ENCODE measurements around the gene SLC25A23.

SLC25A23 gene

GRCh38 chr19:6491802-6492592 lies 32.4 kb upstream of the SLC25A23 start:
- Histone ChIP-seq H3K9me2 (replicated peaks; ENCODE audit: low read depth, low read length) (no peaks in the 10 kb centered on the region), H3K79me2 (ENCODE audit: insufficient read depth, low read length) (no peaks in the 10 kb centered on the region), H3K4me1 (ENCODE audit: insufficient read depth, low read length, poor library complexity, severe bottlenecking) (no peaks in the 10 kb centered on the region), H3K27me3 (ENCODE audit: insufficient read depth, low read length, poor library complexity, severe bottlenecking) (no peaks in the 10 kb centered on the region), H3K4me2 (ENCODE audit: low read depth, low read length, poor library complexity, severe bottlenecking) (no peak overlapping the region), H2AFZ (ENCODE audit: low read length) (no peak overlapping the region), H3K4me3 (ENCODE audit: low read length, poor library complexity, severe bottlenecking) (no peak overlapping the region), H4K20me1 (ENCODE audit: insufficient read depth, low read length, poor library complexity, severe bottlenecking) (no peaks in the 10 kb centered on the region), H3K36me3 (ENCODE audit: insufficient read depth, low read length) (no peaks in the 10 kb centered on the region), H3K9me3 (ENCODE audit: insufficient read depth, low read depth, low read length) (no peaks in the 10 kb centered on the region), H3F3A (ENCODE audit: low read depth) (no peaks in the 10 kb centered on the region), H3K9ac (ENCODE audit: low read depth, low read length, poor library complexity, severe bottlenecking) (no peak overlapping the region)
- no peak for TF ChIP-seq CTCF (conservative IDR thresholded peaks at IDR 0.05; ENCODE audit: low read length)
- no peak for TF ChIP-seq EZH2phosphoT487 (IDR thresholded peaks at IDR 0.05; ENCODE audit: borderline replicate concordance)

- Histone ChIP-seq H3K27me3 (ENCODE audit: insufficient read depth, low read length, poor library complexity, severe bottlenecking) (no peaks in the 10 kb centered on the region), H3K9me2 (replicated peaks; ENCODE audit: low read depth, low read length) (no peaks in the 10 kb centered on the region), H3F3A (ENCODE audit: low read depth) (no peaks in the 10 kb centered on the region), H3K4me3 (ENCODE audit: low read length, poor library complexity, severe bottlenecking) (no peak overlapping the region), H3K79me2 (ENCODE audit: insufficient read depth, low read length) (no peaks in the 10 kb centered on the region), H3K36me3 (ENCODE audit: insufficient read depth, low read length) (no peaks in the 10 kb centered on the region), H4K20me1 (ENCODE audit: insufficient read depth, low read length, poor library complexity, severe bottlenecking) (no peaks in the 10 kb centered on the region), H3K9ac (ENCODE audit: low read depth, low read length, poor library complexity, severe bottlenecking) (no peak overlapping the region), H3K4me2 (ENCODE audit: low read depth, low read length, poor library complexity, severe bottlenecking) (no peak overlapping the region), H3K9me3 (ENCODE audit: insufficient read depth, low read depth, low read length) (no peaks in the 10 kb centered on the region), H2AFZ (ENCODE audit: low read length) (peak overlapping the region; percentile 55; the same call in 1 of the 2 replicates), H3K4me1 (ENCODE audit: insufficient read depth, low read length, poor library complexity, severe bottlenecking) (no peaks in the 10 kb centered on the region)
- no peak for TF ChIP-seq CTCF (conservative IDR thresholded peaks at IDR 0.05; ENCODE audit: low read length)
Measured at GRCh38 chr19:6490134-6490533, 30.5 kb upstream of the SLC25A23 start.

GRCh38 chr19:6489278-6490061 lies 29.9 kb upstream of the SLC25A23 start:
- Histone ChIP-seq H4K20me1 (ENCODE audit: insufficient read depth, low read length, poor library complexity, severe bottlenecking) (no peaks in the 10 kb centered on the region), H3K9me3 (ENCODE audit: insufficient read depth, low read depth, low read length) (no peaks in the 10 kb centered on the region), H3K79me2 (ENCODE audit: insufficient read depth, low read length) (no peaks in the 10 kb centered on the region), H3K9me2 (replicated peaks; ENCODE audit: low read depth, low read length) (no peaks in the 10 kb centered on the region), H3K4me1 (ENCODE audit: insufficient read depth, low read length, poor library complexity, severe bottlenecking) (no peaks in the 10 kb centered on the region), H3F3A (ENCODE audit: low read depth) (no peaks in the 10 kb centered on the region), H3K27me3 (ENCODE audit: insufficient read depth, low read length, poor library complexity, severe bottlenecking) (no peaks in the 10 kb centered on the region), H3K9ac (ENCODE audit: low read depth, low read length, poor library complexity, severe bottlenecking) (no peak overlapping the region), H3K4me3 (ENCODE audit: low read length, poor library complexity, severe bottlenecking) (no peak overlapping the region), H3K4me2 (ENCODE audit: low read depth, low read length, poor library complexity, severe bottlenecking) (no peak overlapping the region), H3K36me3 (ENCODE audit: insufficient read depth, low read length) (no peaks in the 10 kb centered on the region), H2AFZ (ENCODE audit: low read length) (peak overlapping the region; percentile 55)
- no peak for TF ChIP-seq EZH2phosphoT487 (IDR thresholded peaks at IDR 0.05; ENCODE audit: borderline replicate concordance)
- no peak for TF ChIP-seq CTCF (conservative IDR thresholded peaks at IDR 0.05; ENCODE audit: low read length)
